ENCODE data around the gene PTGER2.

The PTGER2 gene

GRCh38 chr14:52315355-52315718 lies 1.2 kb downstream of the PTGER2 start:
- TF ChIP-seq EP300 (IDR thresholded peaks at IDR 0.05; ENCODE audit: borderline replicate concordance) (no peak), TAF1 (IDR thresholded peaks at IDR 0.05; ENCODE audit: low read depth) (no peak), USF1 (IDR thresholded peaks at IDR 0.05) (no peak), FOXM1 (IDR thresholded peaks at IDR 0.05; ENCODE audit: borderline replicate concordance, low read depth) (no peak), RAD21 (IDR thresholded peaks at IDR 0.05; ENCODE audit: low read depth) (no peak), MAX (IDR thresholded peaks at IDR 0.05) (no peak), YY1 (IDR thresholded peaks at IDR 0.05; ENCODE audit: low read depth) (no peak), CREB1 (IDR thresholded peaks at IDR 0.05; ENCODE audit: low read depth) (no peak), TEAD4 (IDR thresholded peaks at IDR 0.05) (no peak), TCF12 (IDR thresholded peaks at IDR 0.05; ENCODE audit: low read depth) (no peak), ZBTB7A (IDR thresholded peaks at IDR 0.05; ENCODE audit: low read depth) (no peak), EGR1 (IDR thresholded peaks at IDR 0.05) (no peak), REST (IDR thresholded peaks at IDR 0.05; ENCODE audit: low read depth) (no peak), NFIC (IDR thresholded peaks at IDR 0.05) (no peak), CEBPB (IDR thresholded peaks at IDR 0.05) (no peak)

- TF ChIP-seq CEBPB (IDR thresholded peaks at IDR 0.05), result no peak
- TF ChIP-seq EP300 (IDR thresholded peaks at IDR 0.05; ENCODE audit: borderline replicate concordance), result no peak
- TF ChIP-seq FOXM1 (IDR thresholded peaks at IDR 0.05; ENCODE audit: borderline replicate concordance, low read depth), result no peak
- TF ChIP-seq YY1 (IDR thresholded peaks at IDR 0.05; ENCODE audit: low read depth), result no peak
- TF ChIP-seq TEAD4 (IDR thresholded peaks at IDR 0.05), result no peak
- no peak for TF ChIP-seq NFIC (IDR thresholded peaks at IDR 0.05)
- no peak for TF ChIP-seq REST (IDR thresholded peaks at IDR 0.05; ENCODE audit: low read depth)
- TF ChIP-seq EGR1 (IDR thresholded peaks at IDR 0.05), result no peak
- TF ChIP-seq TCF12 (IDR thresholded peaks at IDR 0.05; ENCODE audit: low read depth), result no peak
- TF ChIP-seq CREB1 (IDR thresholded peaks at IDR 0.05; ENCODE audit: low read depth), result no peak
- no peak for TF ChIP-seq ZBTB7A (IDR thresholded peaks at IDR 0.05; ENCODE audit: low read depth)
- TF ChIP-seq USF1 (IDR thresholded peaks at IDR 0.05), result no peak
- no peak for TF ChIP-seq MAX (IDR thresholded peaks at IDR 0.05)
- no peak for TF ChIP-seq RAD21 (IDR thresholded peaks at IDR 0.05; ENCODE audit: low read depth)
- TF ChIP-seq TAF1 (IDR thresholded peaks at IDR 0.05; ENCODE audit: low read depth), result no peak
Measured at GRCh38 chr14:52318062-52318461, 4.0 kb downstream of the PTGER2 start.

GRCh38 chr14:52318826-52319645 lies 4.9 kb downstream of the PTGER2 start:
- TF ChIP-seq FOXM1 (IDR thresholded peaks at IDR 0.05; ENCODE audit: borderline replicate concordance, low read depth) (no peak), CEBPB (IDR thresholded peaks at IDR 0.05) (no peak), RAD21 (IDR thresholded peaks at IDR 0.05; ENCODE audit: low read depth) (no peak), REST (IDR thresholded peaks at IDR 0.05; ENCODE audit: low read depth) (no peak), EGR1 (IDR thresholded peaks at IDR 0.05) (no peak), USF1 (IDR thresholded peaks at IDR 0.05) (no peak), ZBTB7A (IDR thresholded peaks at IDR 0.05; ENCODE audit: low read depth) (no peak), TAF1 (IDR thresholded peaks at IDR 0.05; ENCODE audit: low read depth) (no peak), TEAD4 (IDR thresholded peaks at IDR 0.05) (no peak), NFIC (IDR thresholded peaks at IDR 0.05) (no peak), MAX (IDR thresholded peaks at IDR 0.05) (no peak), CREB1 (IDR thresholded peaks at IDR 0.05; ENCODE audit: low read depth) (no peak), TCF12 (IDR thresholded peaks at IDR 0.05; ENCODE audit: low read depth) (no peak), EP300 (IDR thresholded peaks at IDR 0.05; ENCODE audit: borderline replicate concordance) (no peak), YY1 (IDR thresholded peaks at IDR 0.05; ENCODE audit: low read depth) (no peak)

All from Ishikawa (cell line).